Activated CD8-positive, alpha-beta T cell treated with anti-CD3 and anti-CD28 coated beads, Interleukin-2, amount 10 ng/mL, durations not matched to agents 7 days and 5 days (primary cell): ENCODE results near the gene CALHM6. TPM values are rescaled to one million over a fixed set of nuclear protein-coding genes. Genes with fewer than 3 reads are reported as not detected.

Experiments used
- ATAC-seq: fragments of 150-1000 bp; cut with Tn5 transposase; one replicate; pipeline ENCODE4 v1.10.0; 2021; ENCODE audit warnings: moderate library complexity
- CTCF ChIA-PET: fragments of 350-600 bp; sonication (Branson Sonifier 250); formaldehyde crosslinking; loops from one replicate; lab custom pipeline; 2021; ENCODE audit warnings: antibody characterized with exemption; lab: Charles Lee
- POLR2A ChIA-PET: fragments of 350-600 bp; sonication (Branson Sonifier 250); formaldehyde crosslinking; loops from one replicate; lab custom pipeline; 2021; ENCODE audit warnings: antibody characterized with exemption; lab: Charles Lee
- DNase-seq: peaks from one replicate; pipeline ENCODE4 v3.0.0-alpha.2; 2020
- H3K27ac Mint-ChIP-seq: one replicate; pipeline ENCODE4 v1.8.0; 2021; ENCODE audit warnings: mild to moderate bottlenecking, mixed read lengths
- H3K27me3 Mint-ChIP-seq: one replicate; pipeline ENCODE4 v1.8.0; 2021; ENCODE audit warnings: low read depth, mixed read lengths
- H3K36me3 Mint-ChIP-seq: one replicate; pipeline ENCODE4 v1.8.0; 2021; ENCODE audit warnings: low read depth, mixed read lengths
- H3K4me1 Mint-ChIP-seq: one replicate; pipeline ENCODE4 v1.8.0; 2021; ENCODE audit warnings: low read depth, mixed read lengths
- H3K4me3 Mint-ChIP-seq: one replicate; pipeline ENCODE4 v1.8.0; 2021; ENCODE audit warnings: mild to moderate bottlenecking, mixed read lengths
- H3K9me3 Mint-ChIP-seq: one replicate; pipeline ENCODE4 v1.8.0; 2022; ENCODE audit warnings: mixed read lengths; ENCODE audit not compliant: insufficient read depth
- total RNA-seq, 2 experiments: library from RNA; stranded (reverse); gene quantifications; one replicate each; pipeline ENCODE4 v1.2.3, GENCODE V29; 2021

The CALHM6 gene
- total RNA-seq, 2 experiments from 2014 or later: 19.3 to 20.6 TPM

GRCh38 chr6:116512111-116512559 is 51.0 kb downstream of the CALHM6 start:
- H3K36me3 Mint-ChIP-seq: no peaks in the 10 kb centered on the region
- H3K4me3 Mint-ChIP-seq: no peak overlapping the region
- H3K27ac Mint-ChIP-seq: no peak overlapping the region
- ChIA-PET CTCF (interaction anchor here (0.8 to 1.3 kb wide), 5 partner anchors 68 to 295 kb away, joined by 3 to 7 read pairs (median 3); no protein-coding TSS in a partner anchor), POLR2A (no interaction called here)
- ATAC-seq (no peak), DNase-seq (no peak)
- no peaks in the 10 kb centered on the region for H3K9me3 Mint-ChIP-seq
- peaks cover 18% of the 10 kb centered on the region for H3K27me3 Mint-ChIP-seq
- H3K4me1 Mint-ChIP-seq: no peaks in the 10 kb centered on the region

DNA sequence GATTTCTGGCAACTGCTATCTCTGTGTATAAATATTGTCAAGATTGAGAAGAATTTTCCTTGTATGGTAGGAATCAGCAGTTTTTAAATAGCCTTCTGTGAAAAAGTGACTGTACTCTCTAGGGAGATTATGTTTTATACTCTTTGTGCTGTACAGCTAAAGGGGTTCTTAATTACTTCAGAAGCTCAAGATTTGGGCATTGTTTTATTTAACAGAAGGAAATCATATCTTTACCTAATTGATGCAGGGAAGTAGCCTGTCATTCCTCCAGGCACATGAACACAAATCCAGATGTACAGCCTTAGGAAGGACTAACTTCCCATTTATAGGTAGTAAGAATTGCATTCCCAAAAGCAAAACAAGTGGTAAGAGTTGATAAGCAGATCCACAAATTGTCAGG is 51.6 kb downstream of the CALHM6 start:
- CTCF ChIA-PET: interaction anchor here (1.0 to 1.3 kb wide), 3 partner anchors 68 to 244 kb away, joined by 3 to 7 read pairs (median 5); no protein-coding TSS in a partner anchor

More for the DNA sequence above, 51.6 kb downstream of the CALHM6 start:
- ATAC-seq: no peak
- POLR2A ChIA-PET: no interaction called here
- Mint-ChIP-seq H3K27me3 (peaks cover 16% of the 10 kb centered on the region), H3K4me3 (no peak overlapping the region), H3K4me1 (no peaks in the 10 kb centered on the region), H3K27ac (no peak overlapping the region), H3K9me3 (no peaks in the 10 kb centered on the region), H3K36me3 (no peaks in the 10 kb centered on the region)
- no peak for DNase-seq

Other genes starting within 250 kb of the CALHM6 start
- gene TSPYL4, start 207.3 kb upstream of the CALHM6 start, total RNA-seq: 10 to 100 TPM; 19.3 to 19.8 TPM
- 10 to 100 TPM; 37.8 to 38.4 TPM for gene TSPYL1, start 181.4 kb upstream of the CALHM6 start, total RNA-seq
- gene DSE, start 90.4 kb upstream of the CALHM6 start, total RNA-seq: 1 to 10 TPM; 3.7 to 3.8 TPM
- not detected for gene CALHM5, start 50.3 kb downstream of the CALHM6 start, total RNA-seq
- not detected for gene TRAPPC3L, start 84.3 kb downstream of the CALHM6 start, total RNA-seq
- not detected for gene CALHM4, start 92.4 kb downstream of the CALHM6 start, total RNA-seq
- 10 to 100 TPM; 39.8 to 45.2 TPM for gene RWDD1, start 110.1 kb downstream of the CALHM6 start, total RNA-seq
- gene RSPH4A, start 155.1 kb downstream of the CALHM6 start, total RNA-seq: under 1 TPM; 0.18 to 0.29 TPM
- gene ZUP1, start 207.4 kb downstream of the CALHM6 start, total RNA-seq: 10 to 100 TPM; 19.1 to 22.5 TPM
- 10 to 100 TPM in 1 of 2 experiments, 1 to 10 TPM in 1; 9.8 to 11.0 TPM for gene KPNA5, start 219.8 kb downstream of the CALHM6 start, total RNA-seq